GM21737 (cell line): ENCODE results near the gene CXXC4.

Experiments used
- ATAC-seq: cut with Tn5 transposase; IDR thresholded peaks from one replicate; pipeline ENCODE4 v1.9.1; 2021; ENCODE audit warnings: mild to moderate bottlenecking, moderate library complexity; ENCODE audit not compliant: unreplicated experiment

The CXXC4 gene

DNA sequence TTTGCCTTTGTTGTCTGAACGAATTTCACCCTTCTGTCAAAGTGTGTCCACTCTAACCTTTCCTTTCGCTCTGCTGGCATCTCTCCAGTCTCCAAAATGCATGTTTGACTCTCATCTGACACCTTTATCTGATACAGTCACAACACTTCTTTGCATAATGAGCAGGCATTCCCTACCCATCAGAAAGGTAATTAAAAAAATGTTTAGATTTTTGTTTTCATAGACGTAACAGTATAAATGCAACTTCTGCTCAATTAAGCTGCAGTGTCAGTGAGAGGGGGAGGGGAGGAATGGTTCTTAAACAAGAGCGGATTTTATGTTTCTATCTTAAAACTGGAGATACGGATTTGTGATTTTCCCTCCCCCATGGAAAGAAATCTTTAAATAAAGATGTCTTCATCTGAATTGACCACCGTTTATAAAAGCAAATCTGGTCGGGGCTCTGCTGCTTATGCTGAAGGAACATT is 70.2 kb downstream of the CXXC4 start:
- ATAC-seq: no peak

DNA sequence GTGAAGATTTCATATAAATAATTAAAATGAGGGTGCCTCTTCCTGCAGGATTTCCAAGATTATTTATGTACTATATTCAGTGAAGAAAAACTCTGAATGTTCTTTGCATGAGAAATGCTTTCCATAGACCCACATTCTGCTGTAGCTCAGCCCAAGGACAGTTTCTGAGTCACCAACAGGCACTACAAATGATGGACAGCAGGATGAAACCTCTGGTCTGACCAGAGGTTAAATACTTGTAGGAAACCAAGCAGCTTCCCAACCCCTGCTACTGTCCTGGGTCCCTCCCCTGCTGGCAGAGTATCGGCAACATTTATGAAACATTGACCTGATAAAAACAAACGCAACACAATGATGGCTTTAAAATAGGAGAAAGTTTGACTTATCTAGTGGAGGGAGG is 73.1 kb downstream of the CXXC4 start:
- ATAC-seq: no peak

DNA sequence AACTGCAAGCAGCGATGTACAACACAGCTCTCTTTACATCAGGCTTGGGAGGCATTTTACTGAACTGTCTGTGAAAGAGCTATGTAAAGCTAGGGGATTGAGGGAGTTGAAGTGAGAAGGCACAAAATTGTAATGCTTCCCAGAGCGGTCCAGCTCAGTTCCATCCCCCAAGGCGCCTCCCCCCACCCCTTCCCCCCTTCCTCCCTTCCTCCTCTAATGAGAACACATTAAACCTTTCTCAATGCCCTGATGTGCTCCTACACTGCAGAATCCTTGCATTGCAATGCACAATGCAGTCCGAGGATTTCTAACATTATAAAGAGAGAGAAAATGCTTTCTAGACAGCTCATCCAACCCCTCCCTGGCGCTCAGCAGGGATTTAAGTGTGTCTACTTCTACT is 73.9 kb downstream of the CXXC4 start:
- ATAC-seq: no peak
